GM10847 (cell line): ENCODE measurements around the gene PTPN3.

Experiments
- POLR2A ChIP-seq: IDR thresholded peaks from 2 replicates; pipeline ENCODE4 v1.6.1; 2011; ENCODE audit not compliant: insufficient read length; ENCODE audit errors: extremely low read depth

Gene PTPN3

GRCh38 chr9:109382182-109382581 lies 115.9 kb downstream of the PTPN3 start:
- TF ChIP-seq POLR2A, result no peak

DNA sequence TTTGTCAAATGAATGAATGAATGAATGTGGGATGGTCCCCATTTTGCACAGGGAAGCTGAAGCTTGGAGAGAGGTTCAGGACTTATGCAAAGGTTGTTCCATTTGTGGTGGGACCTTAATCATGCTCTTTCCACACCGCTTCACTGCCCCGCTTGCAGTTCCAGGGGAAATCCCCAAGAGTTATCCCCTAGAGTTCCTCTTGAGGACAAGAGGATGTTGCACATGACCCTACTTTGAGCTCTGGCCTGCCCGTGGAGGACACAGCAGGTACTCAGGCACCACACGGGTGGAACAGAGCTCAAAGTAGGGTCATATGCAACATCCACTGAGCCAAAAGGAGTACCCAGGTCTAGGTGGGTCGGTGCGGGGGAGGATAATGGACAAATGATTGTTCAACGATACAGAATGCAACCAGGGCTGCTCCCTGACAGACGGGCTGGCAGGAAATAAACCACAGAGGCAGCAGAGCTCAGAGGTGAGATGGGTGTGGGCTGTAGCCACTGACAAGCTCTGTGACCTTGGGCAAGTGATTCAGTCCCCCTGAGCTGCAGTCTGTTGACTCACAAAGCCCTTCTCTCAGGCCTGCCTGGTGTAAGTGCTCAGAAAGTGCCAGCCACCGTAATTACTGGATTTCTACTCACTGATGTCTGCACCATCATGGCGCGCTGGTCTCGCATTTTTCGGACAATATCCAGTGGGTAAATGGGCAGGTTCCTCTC lies 116.9 kb downstream of the PTPN3 start:
- TF ChIP-seq POLR2A, result no peak

- TF ChIP-seq POLR2A, result no peak
These were observed 118.6 kb downstream of the PTPN3 start for GRCh38 chr9:109379513-109379912.

- no peak for TF ChIP-seq POLR2A
These were observed 119.8 kb downstream of the PTPN3 start for GRCh38 chr9:109378316-109378715.

- TF ChIP-seq POLR2A, result no peak
These were observed 125.9 kb downstream of the PTPN3 start for GRCh38 chr9:109372246-109372645.

- TF ChIP-seq POLR2A, result no peak
These were observed 126.7 kb downstream of the PTPN3 start for GRCh38 chr9:109371374-109371773.

DNA sequence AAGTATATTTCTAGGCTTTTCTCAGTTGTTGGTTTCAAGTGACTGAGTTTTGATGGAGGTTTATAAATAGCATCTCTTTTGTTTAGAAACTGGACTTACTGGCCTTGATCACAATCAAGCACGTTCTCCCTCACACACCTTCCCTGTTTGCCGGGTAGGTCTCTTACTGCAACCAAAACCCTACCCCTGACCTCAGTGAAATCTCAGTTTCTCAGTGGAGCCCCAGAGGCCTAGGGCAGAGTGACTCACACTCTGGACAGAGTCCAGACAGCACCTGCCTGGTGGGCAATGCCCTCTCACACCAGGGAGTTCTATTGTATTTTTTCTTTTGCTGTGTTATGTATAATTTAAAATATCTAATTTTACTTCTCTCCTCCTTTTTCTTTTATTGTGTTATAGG lies 128.8 kb downstream of the PTPN3 start:
- TF ChIP-seq POLR2A, result no peak

- no peak for TF ChIP-seq POLR2A
These were observed 137.3 kb downstream of the PTPN3 start for GRCh38 chr9:109360771-109361170.

- no peak for TF ChIP-seq POLR2A
These were observed 142.4 kb downstream of the PTPN3 start for GRCh38 chr9:109355564-109356297.

GRCh38 chr9:109354190-109354589 lies 143.9 kb downstream of the PTPN3 start:
- TF ChIP-seq POLR2A, result no peak

- no peak for TF ChIP-seq POLR2A
These were observed 147.1 kb downstream of the PTPN3 start for GRCh38 chr9:109351032-109351431.

- no peak for TF ChIP-seq POLR2A
These were observed 148.7 kb downstream of the PTPN3 start for GRCh38 chr9:109349421-109349846.

DNA sequence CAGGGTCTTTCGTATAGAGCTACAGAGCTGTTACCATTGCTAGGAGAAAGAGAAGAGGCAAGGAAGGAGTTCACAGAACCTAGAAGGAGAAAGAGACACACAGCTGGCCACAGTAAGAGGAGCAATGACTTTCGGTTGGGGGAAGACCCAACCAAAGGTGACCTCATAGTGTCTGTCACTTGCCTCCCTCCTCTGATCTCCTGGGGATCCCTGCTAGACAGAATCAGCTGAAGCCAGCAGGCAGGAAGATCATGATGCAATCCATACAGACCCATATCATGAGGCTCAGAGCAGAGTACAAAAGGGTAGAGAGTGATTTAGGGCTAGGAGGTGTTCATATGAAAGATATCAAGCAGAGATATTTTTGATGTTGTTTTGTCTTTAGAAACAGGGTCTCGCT lies 151.2 kb downstream of the PTPN3 start:
- no peak for TF ChIP-seq POLR2A

DNA sequence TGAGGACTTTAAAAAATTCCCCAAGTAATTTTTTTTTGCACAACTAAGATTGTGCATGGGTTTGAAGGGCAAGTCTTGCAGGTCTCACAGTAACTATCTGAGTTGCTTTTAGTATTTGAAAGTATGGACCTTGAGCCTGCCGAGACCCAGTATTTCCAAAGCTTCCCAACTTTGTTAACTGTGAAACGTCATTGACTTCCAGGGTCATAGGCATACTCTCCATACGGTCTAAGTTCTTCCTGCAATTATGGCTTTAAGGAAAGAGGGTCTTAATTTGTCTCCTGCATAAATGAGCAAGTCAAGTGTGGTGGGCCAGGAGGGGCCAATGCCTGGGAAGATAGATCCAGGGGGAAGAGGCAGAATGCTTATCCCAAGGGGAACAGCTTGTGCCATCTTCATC lies 153.2 kb downstream of the PTPN3 start:
- TF ChIP-seq POLR2A, result no peak

DNA sequence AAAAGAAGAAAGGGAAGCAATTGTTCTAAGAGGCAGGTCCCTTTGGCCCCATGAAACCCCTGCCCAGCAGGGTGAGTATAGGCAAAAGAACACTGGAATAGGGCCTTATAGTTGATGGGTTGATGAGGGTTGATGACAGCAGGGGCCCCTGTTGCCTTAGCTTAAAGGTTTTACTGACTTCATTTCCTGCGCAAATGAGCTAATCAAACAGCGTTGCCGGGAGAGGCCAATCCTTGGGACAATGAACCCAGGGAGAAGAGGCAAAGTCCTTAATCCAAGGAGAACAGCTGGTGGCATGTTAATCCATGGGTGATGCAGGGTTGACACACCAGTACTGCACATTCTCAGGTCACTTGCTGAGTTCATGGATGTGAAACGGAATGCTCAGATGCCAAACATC lies 155.2 kb downstream of the PTPN3 start:
- TF ChIP-seq POLR2A, result no peak

GRCh38 chr9:109341561-109341960 lies 156.5 kb downstream of the PTPN3 start:
- no peak for TF ChIP-seq POLR2A

DNA sequence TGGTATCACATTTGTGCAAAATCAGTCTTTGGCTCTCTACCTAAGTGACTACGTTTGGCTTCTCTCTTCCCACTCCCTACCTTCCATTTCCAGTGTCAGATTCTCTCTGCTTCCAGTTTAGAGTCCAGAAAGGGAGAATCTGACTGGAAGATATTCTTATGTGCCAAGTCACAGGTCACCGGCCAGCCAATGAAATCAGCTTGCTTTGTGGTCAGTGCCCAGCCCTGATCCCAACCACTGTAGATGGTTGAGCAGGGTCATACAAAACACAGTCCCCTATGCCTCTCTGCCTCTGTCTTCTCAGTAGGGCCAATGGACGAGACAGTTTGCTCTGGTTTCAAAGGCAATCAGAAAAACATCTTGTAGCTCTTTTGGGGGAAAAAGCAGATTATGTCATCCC lies 161.7 kb downstream of the PTPN3 start:
- TF ChIP-seq POLR2A, result no peak
